GM04504 (cell line): Measurements from ENCODE around the gene SAV1.

Source experiments
- DNase-seq: peaks from one replicate; pipeline ENCODE4 v3.0.0-alpha.2; 2012; ENCODE audit warnings: low read depth

The SAV1 gene

DNA sequence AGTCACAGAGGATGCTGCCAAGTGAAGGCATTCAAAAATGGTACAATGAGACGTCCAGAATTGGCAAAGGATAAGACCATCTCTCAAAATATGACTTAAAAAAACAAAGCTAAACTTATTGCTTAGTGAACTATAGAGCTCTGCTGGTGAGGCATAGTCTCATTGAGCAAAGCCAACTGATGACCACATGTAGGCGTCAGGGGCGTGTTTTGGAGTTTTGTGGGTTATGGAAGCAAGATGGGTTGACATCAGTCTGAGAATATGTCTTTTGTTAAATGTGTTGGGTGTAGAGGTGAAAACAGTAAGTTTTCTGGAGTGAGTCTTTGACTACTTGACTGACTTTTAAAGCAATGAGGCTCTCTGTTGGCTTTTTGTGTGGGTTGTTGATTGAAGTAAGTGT lies 60.9 kb downstream of the SAV1 start:
- DNase-seq: peak; percentile 53

GRCh38 chr14:50606468-50606867 lies 61.6 kb downstream of the SAV1 start:
- no peak for DNase-seq

- DNase-seq: no peak
These were observed 62.3 kb downstream of the SAV1 start for GRCh38 chr14:50605766-50606165.

DNA sequence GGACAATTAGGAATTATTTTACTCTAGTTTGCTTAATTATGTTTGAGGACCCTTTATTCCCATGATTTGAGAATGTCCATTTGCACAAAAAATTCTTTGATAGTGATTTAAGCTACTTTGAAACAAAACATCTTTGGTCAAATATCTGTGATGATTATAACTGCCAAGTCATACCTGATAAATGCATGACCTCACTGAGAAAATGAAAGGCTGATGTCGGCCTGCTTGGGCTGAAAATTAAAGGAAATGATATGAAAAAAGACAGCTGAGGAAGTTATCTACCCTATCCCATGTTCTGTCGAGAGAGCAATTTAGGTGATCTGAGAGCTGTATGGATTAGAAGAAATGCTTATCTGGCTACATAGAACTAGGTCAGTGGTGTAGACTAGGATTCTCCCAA lies 64.5 kb downstream of the SAV1 start:
- no peak for DNase-seq

DNA sequence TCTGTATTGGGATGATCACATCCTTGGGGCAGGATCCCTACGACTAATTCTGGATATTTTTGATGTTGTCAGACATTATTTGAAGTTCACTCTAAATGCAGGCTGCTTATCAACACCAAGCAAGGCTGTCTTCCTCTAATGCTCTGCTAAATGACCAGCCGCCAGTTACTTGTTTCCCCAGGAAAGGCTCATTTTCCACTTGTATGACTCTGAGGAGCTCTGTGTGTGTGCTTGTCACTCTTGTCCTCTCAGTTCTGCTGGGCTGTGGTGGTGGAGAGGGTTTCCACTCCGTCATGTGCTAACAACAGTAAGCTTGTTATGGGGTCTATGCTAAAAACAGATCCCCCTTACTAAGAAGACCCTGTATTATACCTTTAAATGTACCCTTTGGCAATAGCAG lies 66.1 kb downstream of the SAV1 start:
- no peak for DNase-seq

DNA sequence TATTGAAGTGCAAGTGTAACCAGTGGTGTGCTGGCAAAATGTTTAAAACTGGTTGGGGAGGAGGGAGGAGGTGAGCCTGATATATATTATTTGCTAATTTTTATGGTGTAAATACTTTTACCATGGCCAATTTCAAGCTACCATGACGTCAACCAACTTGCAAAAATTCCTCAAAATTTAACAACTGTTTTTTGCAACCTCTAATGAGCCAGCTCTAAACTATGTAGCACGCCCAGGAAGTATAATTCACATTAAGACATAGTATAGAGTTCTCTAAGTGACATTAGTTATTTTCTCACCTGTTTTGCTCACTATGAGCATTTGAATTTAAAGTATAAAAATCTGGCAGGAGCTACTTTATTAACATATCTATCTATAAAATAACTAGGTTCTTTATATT lies 66.7 kb downstream of the SAV1 start:
- DNase-seq: no peak

DNA sequence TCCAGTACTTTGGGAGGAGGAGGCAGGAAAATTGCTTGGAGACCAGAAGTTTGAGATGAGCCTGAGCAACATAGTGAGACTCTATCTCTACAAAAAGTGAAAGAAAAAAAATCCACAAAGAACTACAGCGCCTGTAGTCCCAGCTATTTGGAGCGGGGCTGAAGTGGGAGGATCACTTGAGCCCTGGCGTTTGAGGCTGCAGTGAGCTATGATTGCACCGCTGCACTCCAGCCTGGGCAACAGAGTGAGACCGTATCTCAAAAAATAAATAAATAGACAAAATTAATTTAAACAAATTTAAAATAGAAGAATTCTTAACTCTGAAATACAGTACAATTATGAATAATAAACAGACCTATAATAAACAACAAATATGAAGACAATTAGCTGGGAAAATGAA lies 67.3 kb downstream of the SAV1 start:
- DNase-seq: no peak

DNA sequence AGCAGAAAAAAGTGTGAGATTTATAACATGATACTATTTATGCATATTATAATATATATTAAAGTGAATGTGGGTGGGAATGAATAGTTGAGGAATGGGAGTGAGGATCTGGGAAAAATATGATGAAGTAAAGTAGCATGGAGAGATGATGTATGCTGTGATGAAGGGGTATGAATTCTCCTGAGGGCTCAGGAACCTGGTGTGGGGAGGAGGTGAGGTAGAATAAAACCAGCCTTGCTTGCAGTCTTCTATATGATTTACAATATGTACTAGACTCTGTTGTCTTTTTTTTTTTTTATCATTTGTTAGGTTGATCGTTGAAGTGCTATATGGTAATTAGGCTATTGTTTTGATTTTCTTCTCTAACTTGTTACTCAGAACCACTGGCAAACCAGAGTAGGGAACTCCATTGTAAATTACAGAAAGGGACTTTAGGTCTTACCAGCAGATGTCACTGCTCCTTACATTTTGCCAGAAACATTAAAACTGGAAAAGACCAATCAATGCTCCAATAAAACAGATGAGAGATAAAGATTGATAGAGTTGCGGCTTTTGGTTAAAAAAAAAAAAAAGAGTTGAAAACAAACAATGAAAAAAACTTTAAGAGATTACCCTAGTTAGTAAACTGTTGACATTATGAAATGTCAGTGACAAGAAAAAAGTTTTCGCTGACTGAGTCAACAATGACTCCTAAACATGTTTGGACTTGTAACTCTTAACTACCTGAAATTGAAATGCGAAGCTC lies 68.2 kb downstream of the SAV1 start:
- DNase-seq: no peak

GRCh38 chr14:50598765-50599164 lies 69.3 kb downstream of the SAV1 start:
- DNase-seq: no peak

- no peak for DNase-seq
These were observed 73.4 kb downstream of the SAV1 start for GRCh38 chr14:50594577-50595316.

- DNase-seq: no peak
These were observed 77.6 kb downstream of the SAV1 start for GRCh38 chr14:50590464-50590863.
